HG03066 (cell line): Measurements from ENCODE around the gene CNTFR.
"Not testable (repeated sequence)": the region's sequence is repeated elsewhere in the genome, so short reads cannot be mapped to it uniquely, and the experiment has no call there.

Experiments
- ATAC-seq: cut with Tn5 transposase; IDR thresholded peaks from one replicate; pipeline ENCODE4 v1.9.1; 2021; ENCODE audit warnings: low read depth; ENCODE audit not compliant: unreplicated experiment

The CNTFR gene

GRCh38 chr9:34589636-34590380 lies at the start of gene CNTFR:
Gene CNTFR (minus strand): TSS chr9:34589724. CDS start chr9:34568981, 20,743 bp downstream.
- ATAC-seq = no peak

- ATAC-seq = not testable (repeated sequence)
These were observed 49.8 kb upstream of the CNTFR start for GRCh38 chr9:34639322-34639721.

- no peak for ATAC-seq
These were observed 48.6 kb upstream of the CNTFR start for GRCh38 chr9:34638138-34638445.

GRCh38 chr9:34637356-34638137 lies 48.0 kb upstream of the CNTFR start, which contains the start of gene SIGMAR1:
Gene SIGMAR1 (minus strand): TSS chr9:34637787. CDS start chr9:34637697, 90 bp downstream.
- ATAC-seq = peak; percentile 77

- ATAC-seq = no peak
These were observed 47.3 kb upstream of the CNTFR start for GRCh38 chr9:34636791-34637355.

GRCh38 chr9:34635556-34635955 lies 46.0 kb upstream of the CNTFR start:
- no peak for ATAC-seq

GRCh38 chr9:34634551-34635248 lies 45.2 kb upstream of the CNTFR start:
- no peak for ATAC-seq

- no peak for ATAC-seq
These were observed 44.5 kb upstream of the CNTFR start for GRCh38 chr9:34633851-34634550.

- ATAC-seq = no peak
These were observed 43.6 kb upstream of the CNTFR start for GRCh38 chr9:34633166-34633565.

GRCh38 chr9:34630402-34631154 lies 41.1 kb upstream of the CNTFR start:
- ATAC-seq = no peak

GRCh38 chr9:34629491-34629808 lies 39.9 kb upstream of the CNTFR start:
- ATAC-seq = no peak

- no peak for ATAC-seq
These were observed 39.3 kb upstream of the CNTFR start, which contains the start of gene ARID3C for GRCh38 chr9:34628656-34629490. Gene ARID3C (minus strand): TSS chr9:34629066. CDS start chr9:34628014, 1,052 bp downstream.

GRCh38 chr9:34627716-34628655 lies 38.5 kb upstream of the CNTFR start:
- ATAC-seq = no peak

GRCh38 chr9:34625186-34625486 lies 35.6 kb upstream of the CNTFR start:
- ATAC-seq = no peak

- no peak for ATAC-seq
These were observed 35.1 kb upstream of the CNTFR start for GRCh38 chr9:34624475-34625185.

GRCh38 chr9:34623374-34624235 lies 34.1 kb upstream of the CNTFR start:
- ATAC-seq = no peak
